NCI-H524 treated with DMSO at 0.1 percent for 48 hours (cell line): ENCODE data around the gene TRIM28.

Experiments
- DNase-seq: peaks from one replicate; lab custom pipeline; 2025; lab: John Stamatoyannopoulos, UW

TRIM28 gene

GRCh38 chr19:58579473-58580142 lies 35.7 kb downstream of the TRIM28 start:
- DNase-seq: no peak

GRCh38 chr19:58581227-58582141 lies 37.6 kb downstream of the TRIM28 start:
- no peak for DNase-seq

- no peak for DNase-seq
Observed at GRCh38 chr19:58582985-58583384, 39.1 kb downstream of the TRIM28 start.

- no peak for DNase-seq
Observed at GRCh38 chr19:58584498-58585441, 40.9 kb downstream of the TRIM28 start.

- DNase-seq: no peak
Observed at GRCh38 chr19:58585442-58586132, 41.7 kb downstream of the TRIM28 start.

- no peak for DNase-seq
Observed at GRCh38 chr19:58586133-58586765, 42.4 kb downstream of the TRIM28 start.
